Measurements from ENCODE around the gene ATRNL1. TPM values are rescaled to one million over a fixed set of nuclear protein-coding genes. Genes with fewer than 3 reads are reported as not detected.
A peak's percentile ranks its signal among the peaks of the same experiment; 100 is the strongest.

The ATRNL1 gene
- total RNA-seq, 1 donor from 2014 or later: 11.4 TPM

DNA sequence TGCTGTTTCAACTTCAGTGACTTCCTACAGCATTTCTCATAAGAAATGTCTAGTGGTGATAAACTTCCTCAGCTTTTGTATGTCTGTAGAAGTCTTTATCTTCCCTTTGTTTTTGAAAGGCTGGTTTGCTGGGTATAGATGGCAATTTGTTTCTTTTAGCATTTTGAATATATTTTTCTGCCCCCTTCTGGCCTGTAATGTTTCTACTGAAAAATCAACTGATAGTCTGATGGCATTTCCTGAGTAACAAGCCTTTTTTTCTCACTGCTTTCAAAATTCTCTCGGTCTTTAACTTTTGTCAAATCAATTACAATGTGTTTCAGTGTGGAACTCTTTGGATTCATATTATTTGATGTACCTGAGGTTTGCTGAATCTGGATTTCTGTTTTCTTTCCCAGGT lies 487.1 kb downstream of the ATRNL1 start:
- no peak for DNase-seq (ENCODE audit: low read depth)
- no peak overlapping the region for H3K4me3 ChIP-seq (ENCODE audit: low read depth, low read length)
- H3K36me3 ChIP-seq (ENCODE audit: control insufficient read depth, insufficient read depth, low read length): no peaks in the 10 kb centered on the region
- TF ChIP-seq, protein P1, sequence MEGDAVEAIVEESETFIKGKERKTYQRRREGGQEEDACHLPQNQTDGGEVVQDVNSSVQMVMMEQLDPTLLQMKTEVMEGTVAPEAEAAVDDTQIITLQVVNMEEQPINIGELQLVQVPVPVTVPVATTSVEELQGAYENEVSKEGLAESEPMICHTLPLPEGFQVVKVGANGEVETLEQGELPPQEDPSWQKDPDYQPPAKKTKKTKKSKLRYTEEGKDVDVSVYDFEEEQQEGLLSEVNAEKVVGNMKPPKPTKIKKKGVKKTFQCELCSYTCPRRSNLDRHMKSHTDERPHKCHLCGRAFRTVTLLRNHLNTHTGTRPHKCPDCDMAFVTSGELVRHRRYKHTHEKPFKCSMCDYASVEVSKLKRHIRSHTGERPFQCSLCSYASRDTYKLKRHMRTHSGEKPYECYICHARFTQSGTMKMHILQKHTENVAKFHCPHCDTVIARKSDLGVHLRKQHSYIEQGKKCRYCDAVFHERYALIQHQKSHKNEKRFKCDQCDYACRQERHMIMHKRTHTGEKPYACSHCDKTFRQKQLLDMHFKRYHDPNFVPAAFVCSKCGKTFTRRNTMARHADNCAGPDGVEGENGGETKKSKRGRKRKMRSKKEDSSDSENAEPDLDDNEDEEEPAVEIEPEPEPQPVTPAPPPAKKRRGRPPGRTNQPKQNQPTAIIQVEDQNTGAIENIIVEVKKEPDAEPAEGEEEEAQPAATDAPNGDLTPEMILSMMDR (IDR thresholded peaks at IDR 0.05; ENCODE audit: insufficient read depth, low read length, poor library complexity, severe bottlenecking): no peak
- no peaks in the 10 kb centered on the region for H3K27me3 ChIP-seq (ENCODE audit: control insufficient read depth, insufficient read depth, low read length)

DNA sequence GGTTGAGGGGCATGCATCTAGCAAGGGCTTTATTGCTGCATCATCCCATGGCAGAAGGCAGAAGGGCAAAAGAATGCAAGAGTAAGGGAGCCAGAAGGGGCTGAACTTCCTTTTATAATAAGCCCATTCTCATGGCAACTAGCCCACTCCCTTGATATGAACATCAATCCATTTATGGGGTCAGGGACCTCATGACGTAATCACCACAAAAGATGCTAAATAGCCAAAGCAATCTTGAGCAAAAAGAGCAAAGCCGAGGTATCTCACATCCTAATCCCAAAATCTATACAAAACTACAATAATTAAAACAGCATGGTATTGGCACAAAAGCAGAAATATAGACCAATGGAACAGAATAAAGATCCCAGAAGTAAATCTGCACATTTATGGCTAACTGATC lies 499.9 kb downstream of the ATRNL1 start:
- TF ChIP-seq, protein P1 (IDR thresholded peaks at IDR 0.05; ENCODE audit: insufficient read depth, low read length, poor library complexity, severe bottlenecking): no peak

DNA sequence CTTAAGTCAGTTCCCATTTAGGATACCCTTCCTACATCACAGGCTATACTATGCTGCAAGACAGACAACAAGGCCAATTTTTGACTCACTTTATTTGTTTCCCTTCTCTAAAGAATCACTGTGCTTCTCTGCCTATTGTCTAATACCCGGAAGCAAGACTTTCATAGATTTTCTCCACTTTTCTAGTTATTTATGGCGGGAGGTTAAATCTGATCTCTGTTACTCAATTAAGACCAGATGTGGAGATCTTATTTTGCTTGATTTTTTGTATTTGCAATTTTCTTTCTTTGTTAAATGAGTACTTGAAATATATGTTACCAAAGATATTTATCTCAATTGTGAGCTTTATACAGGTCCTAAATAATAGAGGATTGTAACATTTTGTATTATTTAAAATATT lies 511.5 kb downstream of the ATRNL1 start:
- Histone ChIP-seq H3K36me3 (ENCODE audit: control insufficient read depth, insufficient read depth, low read length) (no peaks in the 10 kb centered on the region), H3K4me3 (ENCODE audit: low read depth, low read length) (no peak overlapping the region), H3K27me3 (ENCODE audit: control insufficient read depth, insufficient read depth, low read length) (no peaks in the 10 kb centered on the region)
- TF ChIP-seq, protein P1 (IDR thresholded peaks at IDR 0.05; ENCODE audit: insufficient read depth, low read length, poor library complexity, severe bottlenecking): no peak
- no peak for DNase-seq (ENCODE audit: low read depth)

More for the DNA sequence above, 499.9 kb downstream of the ATRNL1 start:
- H3K4me3 ChIP-seq (ENCODE audit: low read depth, low read length): no peak overlapping the region
- no peaks in the 10 kb centered on the region for H3K27me3 ChIP-seq (ENCODE audit: control insufficient read depth, insufficient read depth, low read length)
- no peak for DNase-seq (ENCODE audit: low read depth)
- H3K36me3 ChIP-seq (ENCODE audit: control insufficient read depth, insufficient read depth, low read length): no peaks in the 10 kb centered on the region

DNA sequence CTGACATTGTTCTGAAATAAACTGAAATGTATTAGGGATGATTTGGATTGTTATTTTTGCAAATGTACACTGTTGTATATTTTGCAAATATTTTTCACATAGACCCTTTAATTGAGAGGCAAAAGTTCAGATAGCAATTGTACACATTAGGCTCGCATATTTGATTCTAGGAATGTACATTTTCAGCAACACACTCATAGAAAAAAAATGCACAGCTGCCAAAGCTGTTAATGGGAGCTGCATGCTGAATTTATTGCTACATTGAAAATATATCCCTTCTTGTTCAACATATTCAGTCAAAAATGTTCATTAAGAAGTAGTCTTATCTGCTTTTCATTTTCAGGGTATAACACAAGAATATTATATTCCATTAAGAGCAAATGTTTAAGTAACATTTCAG lies 512.9 kb downstream of the ATRNL1 start:
- DNase-seq (ENCODE audit: low read depth): no peak
- Histone ChIP-seq H3K36me3 (ENCODE audit: control insufficient read depth, insufficient read depth, low read length) (no peaks in the 10 kb centered on the region), H3K4me3 (ENCODE audit: low read depth, low read length) (no peak overlapping the region), H3K27me3 (ENCODE audit: control insufficient read depth, insufficient read depth, low read length) (no peaks in the 10 kb centered on the region)
- TF ChIP-seq, protein P1 (IDR thresholded peaks at IDR 0.05; ENCODE audit: insufficient read depth, low read length, poor library complexity, severe bottlenecking): no peak

DNA sequence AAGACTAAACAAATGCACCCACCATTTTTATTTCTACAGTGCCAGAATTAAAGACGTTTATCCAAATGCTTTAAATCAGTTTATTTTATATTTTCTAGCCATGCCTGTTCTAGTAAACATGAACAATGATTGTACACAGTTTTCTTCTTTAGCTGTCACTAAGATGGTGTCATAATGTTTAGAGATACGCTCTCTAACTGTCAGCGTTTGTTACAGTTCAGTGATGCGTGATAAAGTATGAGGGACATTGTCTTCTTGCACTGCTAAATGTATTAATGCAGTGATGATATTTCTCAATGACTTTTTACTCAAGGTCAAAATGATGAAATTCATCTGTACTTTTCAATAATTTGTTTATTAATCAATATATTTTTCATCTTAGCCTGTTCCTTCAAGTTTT lies 513.6 kb downstream of the ATRNL1 start:
- H3K36me3 ChIP-seq (ENCODE audit: control insufficient read depth, insufficient read depth, low read length): no peaks in the 10 kb centered on the region
- no peaks in the 10 kb centered on the region for H3K27me3 ChIP-seq (ENCODE audit: control insufficient read depth, insufficient read depth, low read length)
- TF ChIP-seq, protein P1 (IDR thresholded peaks at IDR 0.05; ENCODE audit: insufficient read depth, low read length, poor library complexity, severe bottlenecking): no peak
- H3K4me3 ChIP-seq (ENCODE audit: low read depth, low read length): no peak overlapping the region
- no peak for DNase-seq (ENCODE audit: low read depth)

DNA sequence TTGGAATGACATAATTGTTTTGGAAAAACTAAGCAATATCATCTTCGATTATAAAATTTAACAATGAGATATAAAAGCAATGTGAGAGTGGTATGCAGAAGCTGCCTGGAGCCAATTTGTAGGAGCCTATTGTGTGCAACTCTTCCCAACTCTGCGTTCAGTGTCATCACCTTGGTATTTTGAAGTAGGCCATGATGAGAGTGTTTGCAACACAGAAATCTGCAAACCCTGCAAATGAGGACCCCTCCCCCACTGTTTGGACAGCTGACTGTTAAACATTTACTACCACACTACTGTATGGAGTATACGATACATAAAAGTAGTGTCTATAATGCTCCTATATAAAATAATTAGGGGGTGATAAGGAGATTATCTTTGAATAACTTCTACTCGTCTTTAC lies 531.3 kb downstream of the ATRNL1 start:
- peak; percentile 5 for DNase-seq (ENCODE audit: low read depth)
- Histone ChIP-seq H3K27me3 (ENCODE audit: control insufficient read depth, insufficient read depth, low read length) (no peaks in the 10 kb centered on the region), H3K4me3 (ENCODE audit: low read depth, low read length) (no peak overlapping the region), H3K36me3 (ENCODE audit: control insufficient read depth, insufficient read depth, low read length) (no peaks in the 10 kb centered on the region)
- TF ChIP-seq, protein P1 (IDR thresholded peaks at IDR 0.05; ENCODE audit: insufficient read depth, low read length, poor library complexity, severe bottlenecking): no peak
